GM19238 (cell line): ENCODE results near the gene VAMP2.

Experiments
- DNase-seq: peaks from one replicate; pipeline ENCODE4 v3.0.0; 2011; ENCODE audit warnings: low spot score; ENCODE audit not compliant: insufficient read length

Gene VAMP2

GRCh38 chr17:8162233-8162996 is at the start of gene VAMP2:
TSS of gene VAMP2 (minus strand) at chr17:8162948. CDS start at chr17:8162879, 69 bp downstream.
- peak; percentile 77 for DNase-seq

- no peak for DNase-seq
Measured at GRCh38 chr17:8210761-8211458, 48.2 kb upstream of the VAMP2 start.

GRCh38 chr17:8209907-8210760 is 47.4 kb upstream of the VAMP2 start, which contains the start of gene AURKB:
TSS of gene AURKB (minus strand) at chr17:8210575. CDS start at chr17:8210224, 351 bp downstream.
- peak; percentile 99 for DNase-seq

GRCh38 chr17:8206536-8206935 is 43.8 kb upstream of the VAMP2 start:
- no peak for DNase-seq

GRCh38 chr17:8204761-8205555 is 42.2 kb upstream of the VAMP2 start:
- no peak for DNase-seq

GRCh38 chr17:8192070-8192815 is 29.5 kb upstream of the VAMP2 start:
- DNase-seq: no peak

- DNase-seq: no peak
Measured at GRCh38 chr17:8190506-8190905, 27.8 kb upstream of the VAMP2 start.

GRCh38 chr17:8189711-8190477 is 27.1 kb upstream of the VAMP2 start, which contains the start of gene BORCS6:
TSS of gene BORCS6 (minus strand) at chr17:8190180. CDS start at chr17:8190140, 40 bp downstream.
- peak; percentile 80 for DNase-seq

GRCh38 chr17:8189041-8189710 is 26.4 kb upstream of the VAMP2 start:
- no peak for DNase-seq

- no peak for DNase-seq
Measured at GRCh38 chr17:8188263-8188839, 25.6 kb upstream of the VAMP2 start.

- no peak for DNase-seq
Measured at GRCh38 chr17:8187517-8188262, 24.9 kb upstream of the VAMP2 start.

- DNase-seq: no peak
Measured at GRCh38 chr17:8186787-8187516, 24.2 kb upstream of the VAMP2 start.

- DNase-seq: no peak
Measured at GRCh38 chr17:8186446-8186786, 23.7 kb upstream of the VAMP2 start.

- DNase-seq: no peak
Measured at GRCh38 chr17:8185582-8186445, 23.1 kb upstream of the VAMP2 start.

GRCh38 chr17:8176998-8177731 is 14.4 kb upstream of the VAMP2 start:
- no peak for DNase-seq
